ENCODE data around the gene ANKRD17. TPM values are rescaled to one million over a fixed set of nuclear protein-coding genes. Genes with fewer than 3 reads are reported as not detected.

ANKRD17 gene
- total and polyA plus RNA-seq, 2 of the 4 experiments (the other 2 are of a cell fraction) = 28.5 to 75.3 TPM

DNA sequence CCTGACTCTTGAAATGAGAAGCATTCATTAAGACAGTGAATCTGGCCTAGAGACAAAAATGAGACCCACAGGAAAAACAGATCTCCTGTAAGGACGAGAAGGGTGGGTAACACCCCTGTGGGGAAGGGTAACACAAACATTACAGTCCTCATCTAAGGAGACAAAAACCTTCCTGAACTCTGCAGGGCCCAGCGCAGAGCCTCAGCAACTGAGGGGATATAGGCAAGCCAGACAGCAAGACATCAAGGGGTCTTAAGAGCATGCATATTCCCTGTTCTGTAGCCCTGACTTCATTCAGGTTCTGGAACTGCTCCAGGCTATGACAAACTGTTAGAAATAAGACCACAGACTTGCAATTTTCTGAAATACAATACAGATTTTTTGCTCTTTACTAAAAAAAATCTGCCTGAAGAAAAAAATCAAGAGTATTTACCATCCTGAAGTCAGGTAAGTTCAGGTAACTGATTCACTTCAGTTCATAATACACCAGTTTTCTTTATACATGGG lies 204.6 kb downstream of the ANKRD17 start:
- no peaks in the 10 kb centered on the region for H3K79me1 ChIP-seq (ENCODE audit: low read depth in 1 of 2, low read length in 2 of 2)
- H3K9me1 ChIP-seq (ENCODE audit: insufficient read depth, low read length) = no peaks in the 10 kb centered on the region
- no peak overlapping the region for H2BK20ac ChIP-seq (ENCODE audit: low read depth, low read length)
- H3K4me2 ChIP-seq (ENCODE audit: low read depth, low read length) = no peak overlapping the region
- DNase-seq (peak; percentile 50), ATAC-seq (ENCODE audit: low read depth) (no peak)
- dilution Hi-C loops (cut with HindIII; ENCODE audit: low sequenced_read_pairs, unreplicated experiment) = no loop called here
- H3K9me3 ChIP-seq (ENCODE audit: control insufficient read depth, insufficient read depth, low read length) = no peaks in the 10 kb centered on the region
- no peak overlapping the region for H3K14ac ChIP-seq (replicated peaks; ENCODE audit: low read depth, low read length)
- in situ Hi-C loops (cut with MboI; ENCODE audit: low sequenced_read_pairs) = no loop called here
- H2BK120ac ChIP-seq (ENCODE audit: low read depth, low read length) = no peak overlapping the region
- intact Hi-C loops (cut with micrococcal nuclease) = no loop called here
- H2AFZ ChIP-seq (replicated peaks; ENCODE audit: low read length, poor library complexity) = no peak overlapping the region
- H2BK15ac ChIP-seq (ENCODE audit: low read depth, low read length) = no peak overlapping the region
- H3K4me1 ChIP-seq (ENCODE audit: control insufficient read depth, insufficient read depth, low read length) = 0 out of 2 replicates have a peak, but pooled peaks cover 1% of the 10 kb centered on the region
- no peak overlapping the region for H2BK5ac ChIP-seq (ENCODE audit: low read depth, low read length, poor library complexity, severe bottlenecking)
- no peak overlapping the region for H3K56ac ChIP-seq (ENCODE audit: extremely low read depth, insufficient read depth, low read length)
- H4K91ac ChIP-seq (ENCODE audit: insufficient read depth, low read depth, low read length) = no peak overlapping the region
- TF ChIP-seq MAZ (IDR thresholded peaks at IDR 0.05; ENCODE audit: borderline replicate concordance, low read depth, low read length) = no peak
- no peak for TF ChIP-seq USF2 (IDR thresholded peaks at IDR 0.05; ENCODE audit: low read depth, low read length)
- no peak for TF ChIP-seq MXI1 (IDR thresholded peaks at IDR 0.05; ENCODE audit: borderline replicate concordance, low read depth, low read length)
- no peak for TF ChIP-seq BHLHE40 (IDR thresholded peaks at IDR 0.05; ENCODE audit: low read depth, low read length)
- H4K8ac ChIP-seq (ENCODE audit: low read depth in 2 of 2, low read length in 2 of 2) = no peak overlapping the region
- no peaks in the 10 kb centered on the region for H4K20me1 ChIP-seq (ENCODE audit: insufficient read depth, low read length)
- no peak overlapping the region for H3K18ac ChIP-seq (ENCODE audit: low read depth, low read length)
- no TSS peak for BruUV-seq (replicated peaks)
- whole genome bisulfite sequencing, 2 experiments (ENCODE audit: extremely low coverage in 2 of 2, insufficient read length in 1 of 2) = no CpG with 5 or more reads among the region's 2 CpGs
- POLR2A ChIA-PET (ENCODE audit: unreplicated experiment) = no interaction called here
- H3K23ac ChIP-seq (ENCODE audit: low read depth, low read length) = no peak overlapping the region
- H3K27ac ChIP-seq (ENCODE audit: insufficient read depth, low read length) = no peak overlapping the region
- no peak overlapping the region for H3K4me3 ChIP-seq (ENCODE audit: insufficient read depth, low read depth, low read length)
- H4K5ac ChIP-seq (ENCODE audit: low read depth, low read length) = no peak overlapping the region
- CTCF ChIA-PET = no interaction called here
- peaks cover 13% of the 10 kb centered on the region for H3K36me3 ChIP-seq (ENCODE audit: control insufficient read depth, insufficient read depth, low read length)
- no peaks in the 10 kb centered on the region for H3K27me3 ChIP-seq (ENCODE audit: control insufficient read depth, insufficient read depth, low read length)
- H2AK9ac ChIP-seq (replicated peaks; ENCODE audit: low read depth, low read length, poor library complexity) = no peak overlapping the region
- no peak overlapping the region for H3K9ac ChIP-seq (ENCODE audit: low read depth, low read length)
- H2AK5ac ChIP-seq (ENCODE audit: low read depth, low read length) = no peak overlapping the region
- H3K4ac ChIP-seq (ENCODE audit: low read depth, low read length) = no peak overlapping the region

All from IMR-90 (cell line).